Posterior cingulate gyrus (tissue), 11 donors: ENCODE measurements around the gene ARHGAP26.

Experiments
- DNase-seq, 10 donors: peaks; one replicate each; pipeline versions ENCODE4 v3.0.0 to v3.0.0-alpha.2; 2020 to 2021; ENCODE audit warnings: mixed read lengths in 3 of 10
- intact Hi-C: fragments of 100-400 bp; cut with DNase I; formaldehyde crosslinking; loops from one replicate; pipeline ENCODE4 v1.15.1; 2023

ARHGAP26 gene

GRCh38 chr5:142748568-142749249 lies 21.5 kb upstream of the ARHGAP26 start:
- intact Hi-C loops = loop anchor here (1.0 kb wide), 1 partner anchor 132 kb away; no protein-coding TSS in a partner anchor
- peak in 4 of 10 donors; percentile 12 to 88 (median 48) for DNase-seq

GRCh38 chr5:142749321-142749720 lies 20.9 kb upstream of the ARHGAP26 start:
- intact Hi-C loops = no loop called here
- no peak for DNase-seq

GRCh38 chr5:142753116-142753631 lies 17.0 kb upstream of the ARHGAP26 start:
- DNase-seq = peak in 9 of 10 donors; percentile 27 to 92 (median 61)
- intact Hi-C loops = no loop called here

GRCh38 chr5:142754031-142754430 lies 16.1 kb upstream of the ARHGAP26 start:
- DNase-seq = no peak
- intact Hi-C loops = no loop called here

GRCh38 chr5:142756576-142756975 lies 13.6 kb upstream of the ARHGAP26 start:
- intact Hi-C loops = no loop called here
- DNase-seq = no peak

- no peak for DNase-seq
- intact Hi-C loops = no loop called here
Observed at GRCh38 chr5:142757564-142757963, 12.6 kb upstream of the ARHGAP26 start.

GRCh38 chr5:142758062-142758795 lies 11.9 kb upstream of the ARHGAP26 start:
- no peak for DNase-seq
- intact Hi-C loops = no loop called here

GRCh38 chr5:142758796-142759145 lies 11.4 kb upstream of the ARHGAP26 start:
- intact Hi-C loops = no loop called here
- DNase-seq = no peak

- intact Hi-C loops = no loop called here
- no peak for DNase-seq
Observed at GRCh38 chr5:142763701-142764100, 6.5 kb upstream of the ARHGAP26 start.

GRCh38 chr5:142767178-142767577 lies 3.0 kb upstream of the ARHGAP26 start:
- intact Hi-C loops = no loop called here
- DNase-seq = no peak

GRCh38 chr5:142767911-142768310 lies 2.3 kb upstream of the ARHGAP26 start:
- intact Hi-C loops = no loop called here
- no peak for DNase-seq

- peak in 1 of 10 donors; percentile 71 for DNase-seq
- intact Hi-C loops = no loop called here
Observed at GRCh38 chr5:142769251-142769792, 855 bp upstream of the ARHGAP26 start.

- DNase-seq = peak in 8 of 10 donors; percentile 39 to 93 (median 60)
- intact Hi-C loops = loop anchor here (5.0 kb wide), 1 partner anchor 59 kb away; no protein-coding TSS in a partner anchor
Observed at GRCh38 chr5:142770650-142771609, 753 bp downstream of the ARHGAP26 start.

- no peak for DNase-seq
- intact Hi-C loops = loop anchor here (5.0 kb wide), 1 partner anchor 59 kb away; no protein-coding TSS in a partner anchor
Observed at GRCh38 chr5:142771666-142772065, 1.5 kb downstream of the ARHGAP26 start.

GRCh38 chr5:142772446-142773293 lies 2.5 kb downstream of the ARHGAP26 start:
- no peak for DNase-seq
- intact Hi-C loops = loop anchor here (5.0 kb wide), 1 partner anchor 60 kb away; no protein-coding TSS in a partner anchor

GRCh38 chr5:142777099-142777498 lies 6.9 kb downstream of the ARHGAP26 start:
- intact Hi-C loops = no loop called here
- no peak for DNase-seq

- intact Hi-C loops = no loop called here
- DNase-seq = no peak
Observed at GRCh38 chr5:142777850-142778249, 7.7 kb downstream of the ARHGAP26 start.

- no peak for DNase-seq
- intact Hi-C loops = no loop called here
Observed at GRCh38 chr5:142779163-142779840, 9.1 kb downstream of the ARHGAP26 start.

- intact Hi-C loops = no loop called here
- no peak for DNase-seq
Observed at GRCh38 chr5:142780871-142781270, 10.7 kb downstream of the ARHGAP26 start.
